NCI-H1436 treated with DMSO at 0.1 percent for 48 hours (cell line): ENCODE measurements around the gene GSTO2.
"Not testable (repeated sequence)": the region's sequence is repeated elsewhere in the genome, so short reads cannot be mapped to it uniquely, and the experiment has no call there.

Experiments
- DNase-seq: peaks from one replicate; lab custom pipeline; 2025; lab: John Stamatoyannopoulos, UW

The GSTO2 gene

DNA sequence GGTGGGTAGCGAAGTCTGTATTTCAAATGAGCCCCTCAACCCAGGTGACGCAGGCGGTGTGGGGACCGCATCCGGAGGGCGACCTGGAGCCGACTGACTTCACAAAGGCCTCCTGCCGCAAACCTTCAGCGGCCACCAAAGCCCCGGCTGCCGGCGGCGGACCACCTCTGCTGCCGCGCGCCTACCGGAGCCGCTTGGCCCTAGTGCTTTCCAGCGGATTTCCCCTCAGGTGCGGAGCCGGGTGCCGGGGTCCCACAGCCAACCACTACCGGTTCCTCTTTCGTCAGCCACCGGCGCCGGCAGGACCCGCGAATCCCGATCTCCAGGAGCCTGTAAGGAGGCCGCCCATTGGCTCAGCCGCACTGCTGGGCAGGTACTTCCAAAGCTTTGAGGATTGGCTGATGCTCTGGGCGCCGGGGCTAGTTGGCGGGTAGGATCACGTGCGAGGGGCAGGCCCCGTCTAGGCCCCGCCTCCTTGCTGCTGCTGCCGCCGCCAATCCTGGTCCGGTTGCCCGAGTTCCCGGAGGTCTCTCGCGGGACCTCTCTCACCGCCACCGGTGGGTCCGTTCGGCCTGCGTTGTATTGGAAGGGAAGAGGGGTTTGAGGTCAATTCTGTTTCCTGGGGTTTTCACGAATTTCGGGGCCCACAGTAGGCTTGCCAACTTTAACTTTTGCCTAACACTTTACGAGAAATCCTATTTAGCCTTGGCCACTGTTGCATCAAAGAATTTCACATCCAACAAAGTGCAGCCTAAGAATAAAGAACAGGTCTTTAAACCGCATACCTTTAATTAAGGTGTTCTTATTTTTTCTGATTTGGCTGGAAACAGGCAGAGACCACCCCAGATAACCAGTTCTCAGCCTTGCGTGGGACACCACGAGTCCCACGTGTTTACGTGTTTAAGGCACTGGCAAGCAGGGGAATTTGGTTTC lies at the start of gene GSTO2:
GSTO2 (plus strand) TSS at position 472 of the 933 bp plus-strand sequence. CDS start 5,732 bp downstream, outside the sequence.
- peak; percentile 97 for DNase-seq

DNA sequence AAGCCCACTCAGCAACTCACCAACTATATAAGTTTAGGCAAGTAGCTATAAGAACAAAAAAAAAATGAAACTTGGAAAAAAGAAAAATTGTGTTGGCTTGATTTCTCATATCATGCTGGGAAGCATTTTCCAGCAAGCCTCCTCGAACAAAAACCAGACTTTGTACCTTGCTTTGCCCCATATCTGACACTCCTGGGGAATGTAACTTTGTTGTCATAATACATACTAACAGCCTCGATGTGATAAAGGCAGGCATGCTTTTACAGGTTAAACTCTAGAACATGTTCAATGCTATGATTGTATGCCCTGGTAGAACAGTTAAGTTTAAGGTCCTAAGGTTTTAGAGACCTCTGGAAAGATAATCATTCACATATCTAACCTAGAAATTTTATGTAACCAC lies 48.5 kb upstream of the GSTO2 start:
- no peak for DNase-seq

DNA sequence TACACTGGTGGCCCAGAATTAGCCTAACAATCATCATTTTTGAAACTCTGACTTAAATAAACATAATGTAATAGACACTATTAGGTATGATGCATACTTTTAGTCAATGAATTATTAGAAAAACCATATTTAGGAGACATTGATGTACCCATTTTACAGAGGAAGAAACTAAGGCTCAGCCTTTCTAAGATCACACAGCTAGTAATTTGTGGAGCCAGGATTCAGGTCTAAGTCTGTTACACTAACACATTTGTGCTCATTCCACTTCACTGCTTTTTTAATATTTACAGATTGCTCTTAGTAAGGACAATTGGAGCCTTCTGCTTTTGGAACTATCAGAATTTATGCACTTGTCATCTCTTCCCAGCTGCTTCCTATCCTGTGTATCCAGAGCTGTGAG lies 45.7 kb upstream of the GSTO2 start:
- no peak for DNase-seq

DNA sequence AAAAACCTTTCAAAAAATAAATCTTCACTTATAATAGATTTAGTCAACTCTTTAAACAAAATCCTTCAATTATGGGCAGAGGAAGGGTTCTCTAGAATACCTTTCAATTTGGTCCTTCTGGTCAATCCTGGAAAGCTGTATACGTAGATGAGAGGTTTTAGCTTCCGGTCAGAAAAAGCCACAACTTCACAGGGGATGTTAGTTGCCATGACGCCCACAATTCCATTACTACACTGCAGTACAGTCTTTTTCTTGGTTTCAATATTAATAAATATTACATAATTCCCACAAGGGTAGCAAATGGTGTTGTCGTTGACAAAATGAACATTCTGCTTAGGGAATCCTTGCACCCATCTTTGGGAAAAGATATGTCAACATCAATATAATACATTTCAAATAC lies 38.5 kb upstream of the GSTO2 start:
- DNase-seq: no peak

DNA sequence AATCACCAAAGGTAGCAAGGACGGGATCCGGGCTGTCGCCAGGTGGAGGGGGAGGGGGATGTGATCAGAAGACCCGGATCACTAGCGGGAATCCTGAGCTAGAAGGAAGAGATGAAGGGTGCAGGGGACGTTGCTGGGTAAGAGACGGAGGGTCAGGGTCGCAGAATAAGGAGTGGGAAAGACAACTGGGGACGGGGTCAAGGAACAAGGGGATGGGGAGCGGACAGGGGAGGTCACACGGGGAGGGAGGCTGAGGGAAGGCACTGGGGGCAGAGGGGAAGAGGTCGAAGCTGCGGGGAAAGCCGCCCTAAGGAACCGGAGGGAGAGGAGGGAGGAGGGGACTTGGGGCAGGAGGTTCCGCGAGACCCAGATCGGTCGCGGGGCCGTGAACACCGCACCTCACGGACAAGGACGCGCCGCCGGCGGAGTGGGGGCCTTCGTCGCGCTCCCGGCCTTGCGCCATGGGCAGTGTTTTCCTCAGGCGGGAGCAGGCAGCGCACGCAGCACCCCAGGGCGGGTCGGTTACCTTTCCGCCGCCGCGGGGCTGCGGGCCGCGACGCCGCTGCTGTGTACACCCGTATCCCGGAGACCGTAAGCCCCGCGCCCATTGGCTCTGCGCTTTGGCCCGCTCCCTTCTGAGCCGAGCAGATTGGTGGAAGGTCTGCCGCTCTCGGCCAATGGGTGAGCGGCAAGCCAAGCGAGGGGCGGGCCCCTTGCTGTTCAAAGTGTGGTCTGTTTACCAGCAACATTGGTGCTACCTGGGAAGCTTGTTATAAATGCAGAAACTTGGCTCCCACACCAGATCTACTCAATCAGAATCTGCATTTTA lies 37.0 kb upstream of the GSTO2 start, which contains the start of gene CFAP43:
CFAP43 (minus strand) TSS at position 581 of the 829 bp plus-strand sequence; CDS start at position 463, 118 bp downstream.
- peak; percentile 71 for DNase-seq

DNA sequence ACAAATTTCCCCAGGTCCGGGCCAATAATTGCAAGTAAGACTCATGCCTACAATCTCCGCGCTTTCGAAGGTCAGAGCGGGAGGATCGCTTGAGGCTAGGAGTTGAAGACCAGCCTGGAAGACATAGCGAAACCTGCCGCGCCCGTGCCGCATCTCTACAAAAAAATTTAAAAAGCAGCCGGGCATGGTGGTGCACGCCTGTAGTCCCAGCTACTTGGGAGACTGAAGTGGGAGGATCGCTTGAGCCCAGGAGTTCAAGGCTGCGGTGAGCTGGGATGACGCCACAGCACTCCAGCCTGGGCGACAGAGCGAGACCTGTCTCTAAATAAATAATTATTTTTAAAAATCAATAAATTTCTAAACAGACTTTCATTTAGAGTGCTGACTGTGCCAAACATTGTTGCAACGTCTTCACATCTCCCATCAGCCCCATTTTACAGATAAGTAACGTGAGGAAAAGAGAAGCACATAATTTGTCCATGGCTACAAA lies 36.3 kb upstream of the GSTO2 start:
- no peak for DNase-seq

DNA sequence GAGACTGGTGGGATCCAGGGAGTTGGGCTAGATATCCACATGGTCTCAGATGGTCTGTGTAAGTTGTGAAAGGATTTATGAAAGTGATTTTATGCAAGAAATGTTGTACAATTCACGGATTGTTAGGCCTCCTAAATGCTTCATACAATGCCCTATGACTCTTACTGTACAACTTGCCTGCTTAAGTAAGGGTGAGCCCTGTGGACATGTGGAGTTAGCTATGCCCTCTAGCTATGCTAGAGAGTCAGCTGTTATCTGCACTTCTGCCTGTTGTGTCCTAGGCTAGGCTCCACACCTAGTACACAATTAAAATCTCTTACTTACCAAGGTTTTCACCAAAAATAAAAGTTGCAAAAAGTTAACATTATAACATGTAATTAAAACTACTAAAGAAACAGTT lies 35.2 kb upstream of the GSTO2 start:
- DNase-seq: no peak

DNA sequence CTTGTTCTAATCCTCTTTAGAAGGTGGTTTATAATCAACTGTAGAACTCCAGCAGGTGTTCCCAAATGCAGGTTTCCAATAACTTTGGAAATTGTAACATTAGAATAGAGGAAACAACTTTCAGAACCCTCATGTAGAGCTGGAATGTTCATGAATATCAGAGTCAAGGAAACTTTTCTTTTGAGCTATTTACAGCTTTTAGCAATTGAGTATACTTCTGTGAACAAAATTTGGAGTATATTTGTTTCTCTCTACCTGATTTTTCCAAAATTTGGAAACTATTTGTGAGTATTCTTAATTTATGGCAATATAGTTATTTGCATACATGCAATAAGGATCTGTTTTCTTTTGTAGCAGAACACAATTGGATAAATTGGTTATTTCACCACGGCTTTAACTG lies 34.0 kb upstream of the GSTO2 start:
- no peak for DNase-seq

DNA sequence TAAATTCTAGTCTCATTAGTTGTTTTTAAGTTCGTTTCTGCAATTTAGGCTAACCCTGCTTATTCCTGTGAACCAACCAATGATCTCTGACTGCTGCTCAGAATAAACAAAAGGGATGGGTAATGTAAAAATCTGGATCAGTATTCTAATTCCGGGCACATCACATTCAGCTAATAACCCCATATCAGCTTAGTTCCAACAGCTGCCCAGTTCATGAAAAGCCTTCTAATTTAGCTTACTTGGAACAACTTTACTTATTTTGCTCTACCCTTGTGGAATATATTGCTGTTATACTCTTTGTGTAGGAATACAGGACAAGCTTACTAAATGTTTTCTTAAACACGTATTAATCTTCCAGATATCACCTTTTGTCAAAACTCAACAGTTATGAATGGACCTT lies 33.2 kb upstream of the GSTO2 start:
- DNase-seq: no peak

DNA sequence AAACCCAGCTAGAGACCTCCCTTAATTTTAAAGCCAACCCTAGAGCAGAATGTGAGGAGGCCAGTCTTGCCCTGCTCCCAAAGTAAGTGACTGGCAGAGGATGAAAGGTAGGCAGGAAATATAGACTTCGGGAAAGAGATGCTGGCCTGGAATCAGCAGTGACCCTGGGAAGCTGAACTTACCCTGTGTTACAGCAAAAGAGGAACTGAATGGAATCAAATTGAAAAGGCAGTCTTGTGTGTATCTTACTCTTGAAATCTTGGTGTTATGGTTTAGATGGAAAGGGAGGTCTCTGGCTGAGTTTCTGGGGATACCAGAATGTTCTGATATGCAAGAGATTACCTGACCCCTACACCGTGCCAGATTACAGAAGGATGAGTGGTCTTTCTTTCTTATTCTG lies 28.9 kb upstream of the GSTO2 start:
- DNase-seq: no peak

DNA sequence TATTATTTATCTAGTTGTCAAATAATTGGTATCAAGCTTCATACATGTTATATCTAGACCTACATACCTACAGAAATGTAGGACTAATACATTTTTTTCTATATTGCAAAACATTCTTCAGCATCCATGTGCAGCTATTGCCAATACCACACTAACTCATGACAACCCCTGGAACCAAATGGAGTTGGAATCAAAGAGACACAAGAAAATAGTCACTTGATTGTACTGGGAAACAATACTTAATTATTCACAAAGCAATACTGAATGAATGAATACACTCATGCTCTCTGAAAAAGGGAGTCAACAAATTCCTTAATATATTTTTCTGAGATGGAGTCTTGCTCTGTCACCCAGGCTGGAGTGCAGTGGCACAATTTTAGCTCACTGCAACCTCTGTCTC lies 26.4 kb upstream of the GSTO2 start:
- DNase-seq: no peak

DNA sequence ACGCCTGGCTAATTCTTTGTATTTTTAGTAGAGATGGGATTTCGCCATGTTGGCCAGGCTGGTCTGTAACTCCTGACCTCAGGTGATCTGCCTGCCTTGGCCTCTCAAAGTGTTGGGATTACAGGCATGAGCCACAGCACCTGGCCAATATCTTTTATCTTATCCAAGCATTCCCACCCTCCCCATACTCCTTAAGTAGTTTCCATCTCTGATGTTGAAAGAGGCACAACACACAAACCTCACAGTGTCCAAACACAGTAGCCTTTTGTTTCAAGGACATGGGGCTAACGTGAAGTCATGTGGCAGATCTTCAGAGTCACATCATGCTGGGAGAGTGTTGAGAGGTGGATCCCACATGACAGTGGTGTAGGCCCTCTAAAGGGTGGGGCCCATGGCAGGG lies 26.0 kb upstream of the GSTO2 start:
- DNase-seq: not testable (repeated sequence)

DNA sequence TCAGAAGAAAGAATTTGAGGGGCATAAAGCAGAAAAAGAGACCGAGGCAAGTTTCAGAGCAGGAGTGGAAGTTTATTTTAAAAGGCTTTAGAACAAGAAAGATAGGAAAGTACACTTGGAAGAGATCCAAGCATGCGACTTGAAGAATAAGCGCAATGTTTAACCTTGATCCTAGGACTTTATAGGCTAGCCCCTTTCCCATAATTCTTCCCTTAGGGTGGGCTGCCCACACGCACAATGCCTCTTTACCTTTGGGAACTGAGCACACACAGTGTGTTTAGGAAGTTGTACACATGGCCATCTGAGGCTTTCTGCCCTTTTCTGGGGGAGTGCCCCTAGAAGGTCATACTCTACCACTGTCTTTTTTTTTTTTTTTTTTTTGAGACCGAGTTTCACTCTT lies 25.5 kb upstream of the GSTO2 start:
- no peak for DNase-seq

DNA sequence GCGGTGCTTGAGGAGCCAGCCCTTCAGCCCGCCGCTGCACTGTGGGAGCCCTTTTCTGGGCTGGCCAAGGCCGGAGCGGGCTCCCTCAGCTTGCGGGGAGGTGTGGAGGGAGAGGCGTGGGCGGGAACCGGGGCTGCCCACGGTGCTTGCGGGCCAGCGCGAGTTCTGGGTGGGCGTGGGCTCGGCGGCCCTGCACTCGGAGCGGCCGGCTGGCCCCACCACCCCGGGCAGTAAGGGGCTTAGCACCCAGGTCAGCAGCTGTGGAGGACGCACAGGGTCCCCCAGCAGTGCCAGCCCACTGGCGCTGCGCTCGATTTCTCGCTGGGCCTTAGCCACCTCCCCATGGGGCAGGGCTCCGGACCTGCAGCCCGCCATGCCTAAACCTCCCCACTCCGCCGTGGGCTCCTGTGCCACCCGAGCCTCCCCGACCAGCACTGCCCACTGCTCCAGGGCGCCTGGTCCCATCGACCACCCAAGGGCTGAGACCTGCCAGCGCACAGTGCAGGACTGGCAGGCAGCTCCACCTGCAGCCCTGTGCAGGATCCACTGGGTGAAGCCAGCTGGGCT lies 23.8 kb upstream of the GSTO2 start:
- DNase-seq: no peak

DNA sequence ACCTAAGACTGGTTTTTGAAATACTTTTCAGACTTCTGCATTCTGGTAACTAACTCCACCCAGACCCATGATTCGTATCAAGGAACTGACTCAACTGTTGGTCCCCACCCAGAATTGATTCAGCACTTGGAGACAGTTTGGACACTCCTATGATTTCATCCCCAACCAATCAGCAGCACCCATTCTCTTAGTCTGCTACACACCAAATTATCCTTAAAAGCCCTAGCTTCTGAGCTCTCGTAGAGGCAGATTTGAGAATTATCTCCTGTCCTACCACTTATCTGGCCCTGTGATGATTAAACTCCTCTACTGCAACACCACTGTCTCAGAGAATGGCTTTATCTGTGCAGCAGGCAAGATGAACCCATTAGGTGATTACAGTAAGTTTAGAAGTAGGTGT lies 22.0 kb upstream of the GSTO2 start:
- DNase-seq: no peak

DNA sequence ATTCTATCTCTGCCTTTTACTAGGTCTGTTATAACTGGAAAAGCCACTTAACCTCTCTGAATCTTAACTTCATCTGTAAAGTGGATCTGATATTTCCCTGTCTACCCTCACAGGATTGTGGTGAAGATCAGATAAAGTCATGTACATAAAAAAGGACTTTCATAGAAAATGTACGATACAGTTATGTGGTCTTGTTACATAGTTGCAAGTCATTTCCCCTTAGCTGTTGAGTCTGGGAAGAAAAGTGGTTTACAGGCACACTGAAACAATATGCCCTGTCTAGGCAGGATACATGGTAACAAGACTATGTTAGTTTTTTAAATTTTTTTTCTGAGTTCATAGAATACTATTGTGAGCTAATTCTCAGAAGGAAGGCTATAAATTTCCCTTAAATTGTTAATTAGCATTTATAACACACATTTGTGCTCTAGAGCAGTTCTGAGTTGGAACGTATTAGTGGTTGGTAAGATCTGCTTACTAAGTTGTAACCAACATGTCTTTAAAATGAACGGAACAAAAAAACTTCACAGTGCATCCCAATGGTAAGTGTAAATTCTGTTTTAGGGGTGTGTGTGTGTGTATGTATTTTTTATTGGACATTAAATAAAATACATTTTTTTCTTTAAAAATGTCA lies 21.4 kb upstream of the GSTO2 start:
- DNase-seq: no peak

DNA sequence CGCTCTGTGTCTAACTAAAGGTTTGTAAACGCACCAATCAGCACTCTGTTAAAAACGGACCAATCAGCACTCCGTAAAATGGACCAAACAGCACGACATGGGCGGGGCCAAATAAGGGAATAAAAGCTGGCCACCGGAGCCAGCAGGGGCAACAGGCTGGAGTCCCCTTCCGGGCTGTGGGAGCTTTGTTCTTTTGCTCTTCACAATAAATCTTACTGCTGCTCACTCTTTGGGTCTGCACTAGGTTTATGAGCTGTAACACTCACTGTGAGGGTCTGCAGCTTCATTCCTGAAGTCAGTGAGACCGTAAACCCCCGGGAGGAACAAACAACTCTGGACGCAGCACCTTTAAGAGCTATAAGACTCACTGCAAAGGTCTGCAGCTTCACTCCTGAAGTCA lies 20.1 kb upstream of the GSTO2 start:
- DNase-seq: not testable (repeated sequence)

DNA sequence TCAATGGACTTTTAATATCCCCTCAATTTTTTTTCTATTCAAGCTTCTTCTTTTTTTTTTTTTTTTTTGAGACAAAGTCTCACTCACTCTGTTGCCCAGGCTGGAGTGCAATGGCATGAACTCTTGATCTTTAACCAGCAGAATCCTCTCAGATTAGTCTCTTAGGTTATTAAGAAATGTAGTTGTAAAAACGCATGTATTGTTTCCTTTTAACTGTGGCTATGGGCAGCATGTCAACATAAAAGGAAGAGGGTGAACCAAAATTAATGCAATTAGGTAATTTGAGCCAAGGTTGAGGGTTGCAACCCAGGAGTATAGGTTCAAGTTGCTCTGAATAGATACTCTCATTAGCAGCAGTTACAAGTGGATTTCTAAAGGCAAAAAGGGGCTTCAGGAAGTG lies 18.6 kb upstream of the GSTO2 start:
- DNase-seq: no peak

DNA sequence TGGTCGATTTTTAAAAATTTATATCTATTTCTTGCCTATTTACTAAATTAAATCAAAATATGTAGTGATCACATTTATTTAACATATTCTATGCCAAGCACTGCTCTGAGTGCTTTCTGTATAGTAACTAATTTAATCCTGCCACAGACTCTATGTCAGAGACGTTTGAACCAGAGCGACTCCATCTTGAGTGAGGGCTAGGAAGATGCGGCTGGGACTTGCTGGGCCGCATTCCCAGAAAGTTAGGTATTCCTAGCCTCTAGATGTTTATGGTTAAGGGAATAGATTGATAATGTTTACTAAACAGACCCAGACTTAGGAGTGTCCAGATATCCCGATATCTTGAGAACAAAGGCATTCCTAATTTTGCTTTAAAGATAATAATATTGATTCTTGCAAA lies 17.5 kb upstream of the GSTO2 start:
- DNase-seq: no peak

DNA sequence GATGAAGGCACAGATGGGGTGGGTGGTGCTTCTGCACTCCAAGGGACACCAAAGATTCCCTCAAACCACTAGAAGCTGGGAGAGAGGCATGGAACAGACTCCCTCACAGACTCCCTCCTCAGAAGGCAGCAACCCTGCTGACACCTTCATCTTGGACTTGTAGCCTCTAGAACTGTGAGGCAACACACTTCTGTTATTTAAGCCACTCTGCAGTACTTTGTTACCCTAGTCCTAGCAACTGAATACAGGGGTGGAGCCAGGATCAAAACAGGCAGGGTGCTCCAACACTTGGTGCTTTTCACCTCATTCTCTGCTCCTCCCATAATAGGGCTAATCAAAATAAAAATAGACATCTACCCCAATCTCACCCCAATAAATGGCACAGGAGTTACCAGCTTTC lies 16.6 kb upstream of the GSTO2 start:
- no peak for DNase-seq

DNA sequence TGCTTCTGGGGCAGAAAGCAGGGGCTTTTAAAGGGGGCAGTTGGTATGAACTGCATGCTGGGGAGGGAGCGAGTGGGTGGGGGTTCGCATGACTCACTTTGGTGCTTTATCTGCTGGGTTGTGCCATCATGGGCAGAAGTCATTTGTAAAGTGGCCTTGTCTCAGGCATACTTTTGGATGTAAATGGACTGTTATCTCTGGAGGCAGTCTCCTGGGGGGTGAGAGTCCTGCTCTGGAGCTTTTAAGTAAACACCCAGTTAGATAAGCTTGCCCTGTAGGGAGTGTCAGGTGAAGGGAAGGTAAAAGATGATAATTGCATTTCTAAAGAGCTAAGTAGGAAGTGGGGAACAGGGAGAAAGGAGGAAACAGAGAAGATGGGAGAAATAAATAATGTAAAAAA lies 15.9 kb upstream of the GSTO2 start:
- no peak for DNase-seq
